Panc1 (cell line): ENCODE measurements around the gene HLA-G. TPM values are rescaled to one million over a fixed set of nuclear protein-coding genes. Genes with fewer than 3 reads are reported as not detected.

Experiments used
- ATAC-seq: fragments of 200-7000 bp; cut with Tn5 transposase; 2 replicates; pipeline ENCODE4 v1.9.1; 2020; ENCODE audit warnings: mild to moderate bottlenecking, moderate library complexity
- BruUV-seq: library from RNA; stranded (reverse); fragments of 400-500 nt; replicated peaks from 2 replicates; lab custom pipeline; 2021; lab: Mats Ljungman, UMichigan
- CTCF ChIA-PET: fragments of 300-600 bp; sonication (Branson Sonifier 250); formaldehyde crosslinking; loops from one replicate; lab custom pipeline; 2022; ENCODE audit warnings: antibody characterized with exemption; lab: Charles Lee
- POLR2A ChIA-PET: fragments of 300-600 bp; sonication (Branson Sonifier 250); formaldehyde crosslinking; loops from one replicate; lab custom pipeline; 2022; ENCODE audit warnings: antibody characterized with exemption; lab: Charles Lee
- DNase-seq: peaks from one replicate; pipeline ENCODE4 v3.0.0-alpha.2; 2010; ENCODE audit warnings: low read depth, low spot score
- H3K27ac ChIP-seq: 2 replicates; pipeline ENCODE4 v1.5.1; 2011; ENCODE audit warnings: mild to moderate bottlenecking, low read length, inconsistent platforms
- H3K27me3 ChIP-seq: fragments of 200-500 bp; sonication (Bioruptor generic); 2 replicates; pipeline ENCODE4 v1.6.0; 2014; ENCODE audit warnings: low read length, inconsistent platforms; ENCODE audit not compliant: control insufficient read depth, insufficient read depth
- H3K36me3 ChIP-seq: fragments of 200-500 bp; sonication (Bioruptor generic); 2 replicates; pipeline ENCODE4 v1.5.1; 2014; ENCODE audit warnings: inconsistent platforms, mild to moderate bottlenecking, low read length, moderate library complexity; ENCODE audit not compliant: control insufficient read depth, insufficient read depth
- H3K4me1 ChIP-seq: 2 replicates; pipeline ENCODE4 v1.5.1; 2011; ENCODE audit warnings: inconsistent platforms, mild to moderate bottlenecking, low read length, moderate library complexity; ENCODE audit not compliant: control insufficient read depth, insufficient read depth
- H3K4me3 ChIP-seq, 2 experiments: 2 replicates each; pipeline ENCODE4 v1.5.1; 2011 to 2012; ENCODE audit warnings: low read depth in 2 of 2, low read length in 2 of 2, mild to moderate bottlenecking in 2 of 2, inconsistent platforms in 1 of 2, moderate library complexity in 1 of 2
- H3K9me3 ChIP-seq: fragments of 200-500 bp; sonication (Bioruptor generic); 2 replicates; pipeline ENCODE4 v1.5.1; 2014; ENCODE audit warnings: low read depth, mild to moderate bottlenecking, inconsistent platforms, low read length, moderate library complexity; ENCODE audit not compliant: control insufficient read depth, insufficient read depth
- CTCF ChIP-seq: fragments of 450-650 bp; IDR thresholded peaks from 2 replicates; pipeline ENCODE4 v1.5.1; 2017; ENCODE audit warnings: mild to moderate bottlenecking
- POLR2AphosphoS5 ChIP-seq: IDR thresholded peaks from 2 replicates; pipeline ENCODE4 v1.6.1; 2012; ENCODE audit warnings: mild to moderate bottlenecking, low read depth, low read length, moderate library complexity
- REST ChIP-seq, 2 experiments: IDR thresholded peaks; 2 replicates each; pipeline ENCODE4 v1.6.1; 2011 to 2012; ENCODE audit warnings: low read depth in 2 of 2, control low read depth in 1 of 2, low read length in 1 of 2, mild to moderate bottlenecking in 1 of 2, moderate library complexity in 1 of 2; ENCODE audit not compliant: insufficient read depth in 1 of 2
- SIN3A ChIP-seq: IDR thresholded peaks from 2 replicates; pipeline ENCODE4 v1.6.1; 2012; ENCODE audit warnings: low read depth, mild to moderate bottlenecking, low read length, moderate library complexity, borderline replicate concordance; ENCODE audit not compliant: insufficient read depth
- TCF7L2 ChIP-seq: IDR thresholded peaks from 2 replicates; pipeline ENCODE4 v1.6.1; 2011; ENCODE audit warnings: mild to moderate bottlenecking, low read depth, low read length, inconsistent platforms
- in situ Hi-C: cut with HindIII; loops from 2 replicates; pipeline ENCODE4 v1.10.0; 2016; ENCODE audit warnings: low sequenced_read_pairs, low pct_unique_long_range_greater_than_20kb
- intact Hi-C: fragments of 100-400 bp; cut with micrococcal nuclease; formaldehyde crosslinking; loops from one replicate; pipeline ENCODE4 v1.10.0; 2022; ENCODE audit not compliant: unreplicated experiment
- total RNA-seq: library from RNA; stranded (reverse); gene quantifications from one replicate; pipeline ENCODE4 v1.2.1, GENCODE V29; 2021; ENCODE audit not compliant: unreplicated experiment

The HLA-G gene
- total RNA-seq, 1 experiment from 2014 or later: 0.62 TPM

GRCh38 chr6:29828471-29828797, 809 bp downstream of the HLA-G start:
- BruUV-seq: no TSS peak

GRCh38 chr6:29829766-29830165, 2.1 kb downstream of the HLA-G start:
- H3K36me3 ChIP-seq: no peaks in the 10 kb centered on the region
- peaks cover 7% of the 10 kb centered on the region for H3K27me3 ChIP-seq
- no peak for TF ChIP-seq CTCF
- no peak for TF ChIP-seq TCF7L2
- no peak for TF ChIP-seq SIN3A
- TF ChIP-seq REST (IDR thresholded peaks at IDR 0.05; ENCODE audit: insufficient read depth in 1 of 2, low read depth in 2 of 2, low read length in 1 of 2): no peak
- no peak for TF ChIP-seq POLR2AphosphoS5
- ChIA-PET CTCF (no interaction called here), POLR2A (no interaction called here)
- H3K4me1 ChIP-seq: no peaks in the 10 kb centered on the region; the same call in 1 of the 2 replicates
- no peak overlapping the region for H3K4me3 ChIP-seq
- no peaks in the 10 kb centered on the region for H3K9me3 ChIP-seq
- no peak overlapping the region for H3K27ac ChIP-seq
- intact Hi-C loops: no loop called here
- BruUV-seq: no TSS peak
- in situ Hi-C loops: no loop called here
- DNase-seq (no peak), ATAC-seq (no peak)

More at GRCh38 chr6:29828471-29828797, 809 bp downstream of the HLA-G start:
- Histone ChIP-seq H3K4me1 (no peaks in the 10 kb centered on the region; the same call in 1 of the 2 replicates), H3K9me3 (no peaks in the 10 kb centered on the region), H3K27ac (no peak overlapping the region), H3K27me3 (peaks cover 6% of the 10 kb centered on the region), H3K36me3 (no peaks in the 10 kb centered on the region), H3K4me3 (peak overlapping the region in 1 of 2 experiments; percentile 18; a peak in 1 of 4 replicates)
- in situ Hi-C loops (no loop called here), intact Hi-C loops (no loop called here)
- no peak for DNase-seq
- ChIA-PET POLR2A (no interaction called here), CTCF (no interaction called here)
- TF ChIP-seq REST (IDR thresholded peaks at IDR 0.05; ENCODE audit: insufficient read depth in 1 of 2, low read depth in 2 of 2, low read length in 1 of 2) (no peak), TCF7L2 (no peak), CTCF (no peak)
- no peak for ATAC-seq
